Loucy (cell line): ENCODE data around the gene CGB3.

Experiments
- CTCF ChIP-seq: fragments of 200-600 bp; sonication (generic); conservative IDR thresholded peaks from 2 replicates; pipeline ENCODE4 v1.5.1; 2014; ENCODE audit warnings: mild to moderate bottlenecking, antibody characterized with exemption, low read length
- EZH2phosphoT487 ChIP-seq: fragments of 200-600 bp; IDR thresholded peaks from 2 replicates; pipeline ENCODE4 v1.6.1; 2018; ENCODE audit warnings: antibody characterized with exemption, mild to moderate bottlenecking, moderate library complexity, borderline replicate concordance

- TF ChIP-seq CTCF (no peak), EZH2phosphoT487 (no peak)
These were observed 37.3 kb upstream of the CGB3 start for GRCh38 chr19:49061445-49061844.
